Spleen (tissue), 11 donors: Measurements from ENCODE around the gene CFP. TPM values are rescaled to one million over a fixed set of nuclear protein-coding genes. Genes with fewer than 3 reads are reported as not detected.

ENCODE experiments used
- DNase-seq: peaks from one replicate; pipeline ENCODE4 v3.0.0-alpha.2; 2020
- H3K27ac ChIP-seq, 8 donors: fragments of 200-600 bp; sonication (generic) in 7 of 8; 1 replicate in 4 of 8; 2 replicates in 4 of 8; pipeline versions ENCODE4 v1.5.0 to v1.8.0; 2016 to 2021; ENCODE audit warnings: inconsistent platforms in 4 of 8, mild to moderate bottlenecking in 4 of 8, moderate library complexity in 1 of 8
- H3K27me3 ChIP-seq, 7 donors: fragments of 200-600 bp; sonication (generic) in 6 of 7; replicated peaks in 1 of 7; 1 replicate in 4 of 7; 2 replicates in 3 of 7; pipeline versions ENCODE4 v1.5.0 to v1.8.0; 2016 to 2021; ENCODE audit warnings: inconsistent platforms in 3 of 7, mild to moderate bottlenecking in 1 of 7
- H3K36me3 ChIP-seq, 6 donors: fragments of 200-600 bp; sonication (generic) in 5 of 6; 1 replicate in 4 of 6; 2 replicates in 2 of 6; pipeline versions ENCODE4 v1.5.0 to v1.8.0; 2016 to 2021; ENCODE audit warnings: inconsistent platforms in 2 of 6
- H3K4me1 ChIP-seq, 6 donors: fragments of 200-600 bp; sonication (generic) in 5 of 6; 1 replicate in 3 of 6; 2 replicates in 3 of 6; pipeline versions ENCODE4 v1.5.0 to v1.8.0; 2016 to 2021; ENCODE audit warnings: inconsistent platforms in 3 of 6
- H3K4me3 ChIP-seq, 8 donors: fragments of 200-600 bp; sonication (generic) in 7 of 8; 1 replicate in 4 of 8; 2 replicates in 4 of 8; pipeline versions ENCODE4 v1.5.0 to v1.8.0; 2016 to 2021; ENCODE audit warnings: inconsistent platforms in 4 of 8, mild to moderate bottlenecking in 4 of 8, moderate library complexity in 2 of 8
- H3K9me3 ChIP-seq, 8 donors: fragments of 200-600 bp; sonication (generic) in 7 of 8; 1 replicate in 4 of 8; 2 replicates in 4 of 8; pipeline versions ENCODE4 v1.5.0 to v1.8.0; 2016 to 2021; ENCODE audit warnings: inconsistent platforms in 4 of 8
- CTCF ChIP-seq, 11 experiments: fragments of 200-600 bp in 7 of 11; fragments of 450-650 bp in 4 of 11; sonication (generic) in 4 of 11; IDR thresholded peaks in 8 of 11; conservative IDR thresholded peaks in 3 of 11; 1 replicate in 7 of 11; 2 replicates in 4 of 11; pipeline versions ENCODE4 v1.4.0 to v1.8.0; 2016 to 2021; ENCODE audit warnings: antibody characterized with exemption in 11 of 11, inconsistent platforms in 4 of 11, mild to moderate bottlenecking in 1 of 11
- POLR2A ChIP-seq, 3 donors: fragments of 450-650 bp; IDR thresholded peaks; one replicate each; pipeline ENCODE4 v1.5.1; 2017; ENCODE audit warnings: antibody characterized with exemption in 3 of 3, mild to moderate bottlenecking in 1 of 3
- POLR2AphosphoS5 ChIP-seq, 3 donors: sonication (generic); formaldehyde crosslinking; IDR thresholded peaks; one replicate each; pipeline ENCODE4 v1.5.1; 2017; ENCODE audit warnings: antibody characterized with exemption in 3 of 3
- WGBS, 5 donors: extraction: QIAGEN DNeasy Blood & Tissue Kit in 3 of 5; methylation state at CpG; one replicate each; pipeline versions ENCODE4 v1.1.5 to v1.1.7; 2013 to 2018; 5-methylcytosine and 5-hydroxymethylcytosine counted together
- intact Hi-C: fragments of 100-400 bp; cut with DNase I; formaldehyde crosslinking; loops from one replicate; pipeline ENCODE4 v1.15.0; 2023; ENCODE audit warnings: low total_unique reads
- polyA plus RNA-seq, 3 donors: library from polyadenylated mRNA; stranded (reverse); fragments of 200-250 nt; gene quantifications; one replicate each; pipeline ENCODE4 v1.2.1, GENCODE V29; 2013
- total RNA-seq, 7 donors: library from RNA; depleted of rRNA in 3 of 7; stranded (reverse); fragments of >200 nt in 3 of 7; fragmentation: NEBNext Ultra II Directional in 4 of 7; extraction: Animal tissue kit (Norgen Biotek cat#: 25700) in 4 of 7; gene quantifications; one replicate each; pipeline versions ENCODE4 v1.1.0 to v1.2.1, GENCODE V29; 2016 to 2021
- donor health status: healthy with polysubstance abuse.
- donor health status: DM: no; HTN: no; CAD: no; lungs with moderate emphysema.
- donor health status: DM: no; HTN: no; CAD: no.
- donor health status: Bipolar disorder and iron deficiency.
- donor health status: healthy.
- donor health status: DM: no; HTN: no; CAD: no.
- donor health status: DM: yes; HTN: yes; CAD: no.

The CFP gene
- total and polyA plus RNA-seq, 10 donors, result 25.3 to 180 (median 115) TPM

- peaks cover 0 to 41% (median 14%) of the 10 kb centered on the region in 6 donors for H3K4me1 ChIP-seq
- no peak overlapping the region for H3K27ac ChIP-seq
- TF ChIP-seq CTCF (IDR thresholded peaks at IDR 0.05 in 8 of 11, conservative IDR thresholded peaks at IDR 0.05 in 3 of 11), result no peak
- no peak for TF ChIP-seq POLR2AphosphoS5 (IDR thresholded peaks at IDR 0.05)
- no peak for TF ChIP-seq POLR2A (IDR thresholded peaks at IDR 0.05)
- intact Hi-C loops, result no loop called here
- 73 to 84% (median 81%) methylated on average over 8 to 9 of the region's 9 CpGs for WGBS, 5 donors
- peaks cover 0 to 25% (median 8%) of the 10 kb centered on the region in 7 donors for H3K27me3 ChIP-seq
- H3K36me3 ChIP-seq, result no peaks in the 10 kb centered on the region
- no peaks in the 10 kb centered on the region for H3K9me3 ChIP-seq
- DNase-seq, result no peak
- H3K4me3 ChIP-seq, result no peak overlapping the region
Observed at GRCh38 chrX:47577424-47577823, 52.3 kb downstream of the CFP start.

GRCh38 chrX:47576021-47576898 lies 53.5 kb downstream of the CFP start:
- WGBS, 5 donors, result 86 to 95% (median 90%) methylated on average over 13 to 20 of the region's 20 CpGs

GRCh38 chrX:47574547-47575301 lies 55.0 kb downstream of the CFP start:
- intact Hi-C loops, result no loop called here
- Histone ChIP-seq H3K27me3 (peaks cover 0 to 25% (median 8%) of the 10 kb centered on the region in 7 donors), H3K4me3 (no peak overlapping the region), H3K9me3 (no peaks in the 10 kb centered on the region), H3K36me3 (peaks cover 0 to 26% (median 15%) of the 10 kb centered on the region in 6 donors), H3K27ac (peak overlapping the region in 5 of 8 donors; percentile 26 to 65 (median 54)), H3K4me1 (peaks cover 0 to 30% (median 9%) of the 10 kb centered on the region in 6 donors)
- 47 to 66% (median 58%) methylated on average over 22 to 27 of the region's 27 CpGs; no CpG with 5 or more reads in 1 of the 5 donors for WGBS, 5 donors
- no peak for DNase-seq
- TF ChIP-seq POLR2A (IDR thresholded peaks at IDR 0.05), result no peak
- TF ChIP-seq POLR2AphosphoS5 (IDR thresholded peaks at IDR 0.05), result no peak
- no peak for TF ChIP-seq CTCF (IDR thresholded peaks at IDR 0.05 in 8 of 11, conservative IDR thresholded peaks at IDR 0.05 in 3 of 11)

More at GRCh38 chrX:47576021-47576898, 53.5 kb downstream of the CFP start:
- Histone ChIP-seq H3K9me3 (no peaks in the 10 kb centered on the region), H3K36me3 (peaks cover 0 to 10% (median 8%) of the 10 kb centered on the region in 6 donors), H3K27ac (no peak overlapping the region), H3K4me3 (no peak overlapping the region), H3K4me1 (peaks cover 0 to 32% (median 11%) of the 10 kb centered on the region in 6 donors), H3K27me3 (peaks cover 0 to 25% (median 8%) of the 10 kb centered on the region in 7 donors)
- intact Hi-C loops, result no loop called here
- no peak for TF ChIP-seq CTCF (IDR thresholded peaks at IDR 0.05 in 8 of 11, conservative IDR thresholded peaks at IDR 0.05 in 3 of 11)
- DNase-seq, result no peak
